CD14-positive monocyte (primary cell): ENCODE data around the gene PTPN14. TPM values are rescaled to one million over a fixed set of nuclear protein-coding genes. Genes with fewer than 3 reads are reported as not detected.
A peak's percentile ranks its signal among the peaks of the same experiment; 100 is the strongest.

Source experiments
- DNase-seq, 3 donors: peaks; one replicate each; pipeline ENCODE4 v3.0.0-alpha.2; 2011 to 2022
- H2AFZ ChIP-seq: 2 replicates; pipeline ENCODE4 v1.6.0; 2012; ENCODE audit warnings: mild to moderate bottlenecking, low read depth, low read length, inconsistent platforms; ENCODE audit not compliant: insufficient read depth, poor library complexity, severe bottlenecking
- H3K27ac ChIP-seq, 2 donors: 1 replicate in 1 of 2; 2 replicates in 1 of 2; pipeline ENCODE4 v1.5.1; 2012 to 2013; ENCODE audit warnings: low read length in 2 of 2, control low read depth in 1 of 2, inconsistent platforms in 1 of 2, low read depth in 1 of 2, mild to moderate bottlenecking in 1 of 2
- H3K27me3 ChIP-seq, 2 donors: one replicate each; pipeline versions ENCODE4 v1.6.0 to v1.6.1; 2011 to 2013; ENCODE audit warnings: low read length in 2 of 2; ENCODE audit not compliant: control insufficient read depth in 2 of 2, insufficient read depth in 2 of 2
- H3K36me3 ChIP-seq, 2 donors: replicated peaks in 1 of 2; 1 replicate in 1 of 2; 2 replicates in 1 of 2; pipeline versions ENCODE4 v1.5.1 to v1.6.1; 2012 to 2013; ENCODE audit warnings: low read length in 2 of 2, control low read depth in 1 of 2, inconsistent platforms in 1 of 2, mild to moderate bottlenecking in 1 of 2; ENCODE audit not compliant: insufficient read depth in 2 of 2, control insufficient read depth in 1 of 2
- H3K4me1 ChIP-seq, 2 donors: 1 replicate in 1 of 2; 2 replicates in 1 of 2; pipeline versions ENCODE4 v1.5.1 to v1.6.1; 2012 to 2013; ENCODE audit warnings: low read length in 2 of 2, control low read depth in 1 of 2, inconsistent platforms in 1 of 2, mild to moderate bottlenecking in 1 of 2, moderate library complexity in 1 of 2; ENCODE audit not compliant: insufficient read depth in 2 of 2, control insufficient read depth in 1 of 2
- H3K4me2 ChIP-seq: replicated peaks from 2 replicates; pipeline ENCODE3; 2012; ENCODE audit warnings: low read length, moderate library complexity, mild to moderate bottlenecking; ENCODE audit not compliant: poor library complexity, severe bottlenecking; ENCODE audit errors: extremely low read depth
- H3K4me3 ChIP-seq, 3 experiments: fragments of 200-600 bp in 1 of 3; sonication (generic) in 1 of 3; replicated peaks in 1 of 3; 1 replicate in 2 of 3; 2 replicates in 1 of 3; pipeline ENCODE4 v1.5.1; 2011 to 2013; ENCODE audit warnings: low read length in 3 of 3, mild to moderate bottlenecking in 3 of 3, control low read depth in 2 of 3, low read depth in 2 of 3, inconsistent platforms in 1 of 3, moderate library complexity in 1 of 3
- H3K79me2 ChIP-seq: 2 replicates; pipeline ENCODE4 v1.6.0; 2012; ENCODE audit warnings: mild to moderate bottlenecking, control low read depth, inconsistent platforms, low read length, moderate library complexity; ENCODE audit not compliant: insufficient read depth
- H3K9ac ChIP-seq: 2 replicates; pipeline ENCODE4 v1.6.0; 2017; ENCODE audit warnings: low read length, mild to moderate bottlenecking; ENCODE audit not compliant: insufficient read depth, poor library complexity, severe bottlenecking
- H3K9me3 ChIP-seq, 2 donors: replicated peaks in 1 of 2; 1 replicate in 1 of 2; 2 replicates in 1 of 2; pipeline versions ENCODE4 v1.5.1 to v1.6.1; 2012 to 2013; ENCODE audit warnings: low read length in 2 of 2, control low read depth in 1 of 2; ENCODE audit not compliant: control insufficient read depth in 1 of 2, insufficient read depth in 1 of 2
- H4K20me1 ChIP-seq: 2 replicates; pipeline ENCODE4 v1.6.0; 2012; ENCODE audit warnings: mild to moderate bottlenecking, low read length, control low read depth, moderate library complexity; ENCODE audit not compliant: insufficient read depth
- H3K27ac Mint-ChIP-seq, 7 donors: one replicate each; pipeline ENCODE4 v1.8.0; 2020; ENCODE audit warnings: mild to moderate bottlenecking in 7 of 7, mixed read lengths in 7 of 7, moderate library complexity in 6 of 7, inconsistent platforms in 2 of 7
- H3K27me3 Mint-ChIP-seq, 3 donors: one replicate each; pipeline ENCODE4 v1.8.0; 2021 to 2022; ENCODE audit warnings: low read depth in 3 of 3, mild to moderate bottlenecking in 3 of 3, mixed read lengths in 3 of 3, moderate library complexity in 3 of 3, inconsistent platforms in 1 of 3
- H3K36me3 Mint-ChIP-seq, 2 donors: one replicate each; pipeline ENCODE4 v1.8.0; 2020; ENCODE audit warnings: mixed read lengths in 2 of 2, inconsistent platforms in 1 of 2, mild to moderate bottlenecking in 1 of 2
- H3K4me1 Mint-ChIP-seq: one replicate; pipeline ENCODE4 v1.8.0; 2020; ENCODE audit warnings: mild to moderate bottlenecking, mixed read lengths
- H3K4me3 Mint-ChIP-seq, 2 donors: one replicate each; pipeline ENCODE4 v1.8.0; 2020; ENCODE audit warnings: mild to moderate bottlenecking in 2 of 2, mixed read lengths in 2 of 2, moderate library complexity in 1 of 2
- H3K9me3 Mint-ChIP-seq, 7 donors: one replicate each; pipeline ENCODE4 v1.8.0; 2020 to 2022; ENCODE audit warnings: mixed read lengths in 7 of 7, mild to moderate bottlenecking in 6 of 7, moderate library complexity in 6 of 7, inconsistent platforms in 2 of 7
- CTCF ChIP-seq: fragments of 200-600 bp; IDR thresholded peaks from one replicate; pipeline ENCODE4 v1.8.0; 2022; ENCODE audit warnings: antibody characterized with exemption, mild to moderate bottlenecking
- WGBS: methylation state at CpG from one replicate; pipeline ENCODE4 v1.1.5; 2013; ENCODE audit warnings: missing lambda C conversion rate; ENCODE audit not compliant: insufficient coverage; 5-methylcytosine and 5-hydroxymethylcytosine counted together
- intact Hi-C, 2 donors: fragments of 100-400 bp; cut with micrococcal nuclease; formaldehyde crosslinking; loops; one replicate each; pipeline versions ENCODE4 v1.15.0 to v1.15.1; 2023
- polyA plus RNA-seq, 3 donors: library from polyadenylated mRNA; depleted of rRNA in 1 of 3; unstranded in 2 of 3; stranded (reverse) in 1 of 3; fragments of 300-500 nt in 2 of 3; fragments of >200 nt in 1 of 3; fragmentation: Illumina TruSeq in 2 of 3; gene quantifications; 1 replicate in 2 of 3; 2 replicates in 1 of 3; pipeline ENCODE4 v1.2.3, GENCODE V29; 2012 to 2021

Gene PTPN14
- polyA plus RNA-seq, 3 donors = 0.01 TPM; not detected in 1

DNA sequence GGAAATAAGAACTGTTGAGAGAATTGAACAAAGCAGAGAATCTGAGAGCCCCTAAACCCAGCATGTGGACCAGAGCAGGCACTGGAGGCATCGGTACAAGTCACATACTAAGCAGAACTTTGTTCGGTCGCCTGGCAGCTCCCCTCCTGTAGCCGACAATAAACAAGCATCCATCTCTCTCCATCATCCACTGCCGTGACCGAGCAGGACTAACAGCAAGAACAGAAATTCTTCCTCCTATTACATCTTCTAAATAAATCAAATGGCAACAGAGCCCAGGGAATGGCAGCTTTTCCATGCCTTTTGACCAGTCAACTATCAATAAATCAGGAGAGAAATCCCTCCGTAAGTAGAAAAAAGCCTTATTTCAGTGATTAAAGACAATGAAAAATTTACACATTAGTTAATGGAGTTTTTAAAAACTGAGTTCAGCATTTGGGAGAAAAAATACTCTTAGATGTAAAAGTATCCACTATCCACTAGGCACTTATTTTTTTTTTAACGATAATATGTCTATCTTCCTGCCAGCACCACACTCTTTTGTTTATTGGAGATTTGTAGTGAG lies 36.5 kb downstream of the PTPN14 start:
- Histone ChIP-seq H3K27ac (no peak overlapping the region), H3K9ac (no peak overlapping the region), H2AFZ (no peak overlapping the region), H3K4me3 (no peak overlapping the region), H3K36me3 (no peaks in the 10 kb centered on the region), H3K9me3 (no peaks in the 10 kb centered on the region), H4K20me1 (no peaks in the 10 kb centered on the region), H3K27me3 (no peaks in the 10 kb centered on the region), H3K4me1 (peaks cover 9% of the 10 kb centered on the region in 2 donors), H3K79me2 (no peaks in the 10 kb centered on the region), H3K4me2 (no peak overlapping the region)
- peaks cover 1 to 7% (median 5%) of the 10 kb centered on the region in 3 donors for H3K27me3 Mint-ChIP-seq
- no peaks in the 10 kb centered on the region for H3K36me3 Mint-ChIP-seq
- intact Hi-C loops = no loop called here
- WGBS = 62% methylated on average over 6 of the region's 8 CpGs
- peaks cover 0 to 5% (median 2%) of the 10 kb centered on the region in 7 donors for H3K9me3 Mint-ChIP-seq
- H3K4me3 Mint-ChIP-seq = no peak overlapping the region
- no peak for TF ChIP-seq CTCF
- DNase-seq = no peak
- no peak overlapping the region for H3K27ac Mint-ChIP-seq
- peaks cover 14% of the 10 kb centered on the region for H3K4me1 Mint-ChIP-seq

DNA sequence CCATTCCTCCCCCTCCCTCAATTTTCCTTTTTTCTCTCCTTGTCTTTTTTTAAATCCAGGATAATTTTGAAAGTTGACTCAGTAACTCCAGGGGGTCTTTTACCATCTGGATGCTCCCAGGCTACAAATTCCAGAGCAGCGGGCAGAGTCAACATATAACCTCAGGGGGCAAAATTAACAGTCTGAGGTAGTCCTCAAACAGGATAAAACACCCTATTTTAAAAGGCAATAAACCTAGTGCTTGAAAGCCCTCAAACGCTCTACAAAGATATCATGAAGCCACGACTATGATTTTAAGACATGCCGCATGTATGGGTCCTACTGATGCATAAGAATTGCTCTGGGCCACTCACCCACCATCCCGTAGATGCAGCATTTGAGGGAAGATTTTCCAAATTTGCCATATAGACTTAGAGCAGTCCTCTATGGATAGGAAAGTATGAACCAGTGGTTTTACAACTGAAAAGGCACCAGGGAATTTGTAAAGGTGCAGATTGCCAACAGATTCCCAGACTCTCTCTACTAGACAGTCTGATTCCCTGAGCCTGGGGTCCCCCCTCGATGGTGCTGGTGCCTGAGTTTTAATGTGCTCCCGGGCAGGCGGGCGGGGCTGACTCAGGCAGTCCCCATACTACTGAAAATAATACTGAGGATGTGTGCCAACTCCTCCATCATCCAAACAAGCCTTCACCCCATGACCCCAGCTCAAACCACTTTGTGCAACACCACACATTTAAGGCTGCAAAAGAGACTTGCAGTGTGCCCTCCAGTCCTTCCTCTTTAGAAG lies 37.2 kb downstream of the PTPN14 start:
- Mint-ChIP-seq H3K27me3 (peaks cover 1 to 7% (median 5%) of the 10 kb centered on the region in 3 donors), H3K27ac (peak overlapping the region in 2 of 7 donors; percentile 16 to 56), H3K9me3 (peaks cover 0 to 7% (median 2%) of the 10 kb centered on the region in 7 donors), H3K4me3 (no peak overlapping the region), H3K36me3 (no peaks in the 10 kb centered on the region), H3K4me1 (peaks cover 14% of the 10 kb centered on the region)
- Histone ChIP-seq H4K20me1 (no peaks in the 10 kb centered on the region), H3K27ac (no peak overlapping the region), H3K4me2 (no peak overlapping the region), H3K27me3 (no peaks in the 10 kb centered on the region), H3K36me3 (no peaks in the 10 kb centered on the region), H3K9ac (no peak overlapping the region), H3K4me3 (no peak overlapping the region), H3K9me3 (no peaks in the 10 kb centered on the region), H3K79me2 (no peaks in the 10 kb centered on the region), H2AFZ (no peak overlapping the region), H3K4me1 (peaks cover 9% of the 10 kb centered on the region in 2 donors)
- WGBS = 74% methylated on average over 6 of the region's 9 CpGs
- no peak for TF ChIP-seq CTCF
- intact Hi-C loops = no loop called here
- DNase-seq = no peak
